ENCODE measurements around the gene MAP2K6. TPM values are rescaled to one million over a fixed set of nuclear protein-coding genes. Genes with fewer than 3 reads are reported as not detected.

MAP2K6 gene
- polyA plus RNA-seq, 1 donor (not counting 4 experiments of a cell fraction or from before 2014, with no cell fraction given) = 0.39 TPM

GRCh38 chr17:69516225-69516624 lies 101.7 kb downstream of the MAP2K6 start:
- H4K20me1 ChIP-seq (ENCODE audit: control insufficient read depth, extremely low read depth, insufficient read depth, low read length) = no peaks in the 10 kb centered on the region
- no peak overlapping the region for H3K4me3 ChIP-seq (ENCODE audit: control insufficient read depth in 2 of 3, extremely low read depth in 1 of 3, insufficient read depth in 2 of 3, low read depth in 1 of 3, low read length in 3 of 3)
- H3K9me3 ChIP-seq (ENCODE audit: control insufficient read depth, low read depth, low read length) = no peaks in the 10 kb centered on the region
- dilution Hi-C loops (cut with MboI; ENCODE audit: extremely low pct_ligation_motif_present, low sequenced_read_pairs) = no loop called here
- no peaks in the 10 kb centered on the region for H3K79me2 ChIP-seq (ENCODE audit: control insufficient read depth, insufficient read depth, low read length)
- H3K9me1 ChIP-seq (ENCODE audit: control insufficient read depth, extremely low read depth, insufficient read depth, low read length) = no peaks in the 10 kb centered on the region
- TF ChIP-seq EZH2 (IDR thresholded peaks at IDR 0.05; ENCODE audit: low read length) (no peak), CTCF (optimal IDR thresholded peaks at IDR 0.05 in 1 of 3, IDR thresholded peaks at IDR 0.05 in 1 of 3, conservative IDR thresholded peaks at IDR 0.05 in 1 of 3; ENCODE audit: extremely low read depth in 1 of 3, insufficient read depth in 2 of 3, low read length in 3 of 3) (no peak)
- no peak overlapping the region for H3K4me2 ChIP-seq (ENCODE audit: control insufficient read depth, extremely low read depth, insufficient read depth, low read depth, low read length)
- no peaks in the 10 kb centered on the region for H3K36me3 ChIP-seq (ENCODE audit: control insufficient read depth in 2 of 2, extremely low read depth in 1 of 2, insufficient read depth in 2 of 2, low read length in 2 of 2)
- DNase-seq (ENCODE audit: low read depth, low spot score) = no peak
- H3K9ac ChIP-seq (ENCODE audit: control insufficient read depth, extremely low read depth, insufficient read depth, low read length) = no peak overlapping the region
- no peak overlapping the region for H3K27ac ChIP-seq (ENCODE audit: control insufficient read depth, insufficient read depth, low read length)
- H3K27me3 ChIP-seq (ENCODE audit: control insufficient read depth, extremely low read depth, insufficient read depth, low read length) = no peaks in the 10 kb centered on the region
- H3K4me1 ChIP-seq (ENCODE audit: control insufficient read depth, extremely low read depth, insufficient read depth, low read length) = no peaks in the 10 kb centered on the region
- no peak for FAIRE-seq
- H2AFZ ChIP-seq (ENCODE audit: control insufficient read depth, low read length) = no peak overlapping the region

- no peaks in the 10 kb centered on the region for H3K36me3 ChIP-seq (ENCODE audit: control insufficient read depth in 2 of 2, extremely low read depth in 1 of 2, insufficient read depth in 2 of 2, low read length in 2 of 2)
- DNase-seq (ENCODE audit: low read depth, low spot score) = no peak
- no peak overlapping the region for H3K27ac ChIP-seq (ENCODE audit: control insufficient read depth, insufficient read depth, low read length)
- H3K4me3 ChIP-seq (ENCODE audit: control insufficient read depth in 2 of 3, extremely low read depth in 1 of 3, insufficient read depth in 2 of 3, low read depth in 1 of 3, low read length in 3 of 3) = no peak overlapping the region
- no peak overlapping the region for H2AFZ ChIP-seq (ENCODE audit: control insufficient read depth, low read length)
- H3K79me2 ChIP-seq (ENCODE audit: control insufficient read depth, insufficient read depth, low read length) = no peaks in the 10 kb centered on the region
- H3K9me3 ChIP-seq (ENCODE audit: control insufficient read depth, low read depth, low read length) = no peaks in the 10 kb centered on the region
- no peak for FAIRE-seq
- dilution Hi-C loops (cut with MboI; ENCODE audit: extremely low pct_ligation_motif_present, low sequenced_read_pairs) = no loop called here
- H3K27me3 ChIP-seq (ENCODE audit: control insufficient read depth, extremely low read depth, insufficient read depth, low read length) = no peaks in the 10 kb centered on the region
- H3K4me1 ChIP-seq (ENCODE audit: control insufficient read depth, extremely low read depth, insufficient read depth, low read length) = no peaks in the 10 kb centered on the region
- H4K20me1 ChIP-seq (ENCODE audit: control insufficient read depth, extremely low read depth, insufficient read depth, low read length) = no peaks in the 10 kb centered on the region
- H3K9me1 ChIP-seq (ENCODE audit: control insufficient read depth, extremely low read depth, insufficient read depth, low read length) = no peaks in the 10 kb centered on the region
- H3K4me2 ChIP-seq (ENCODE audit: control insufficient read depth, extremely low read depth, insufficient read depth, low read depth, low read length) = no peak overlapping the region
- no peak for TF ChIP-seq CTCF (optimal IDR thresholded peaks at IDR 0.05 in 1 of 3, IDR thresholded peaks at IDR 0.05 in 1 of 3, conservative IDR thresholded peaks at IDR 0.05 in 1 of 3; ENCODE audit: extremely low read depth in 1 of 3, insufficient read depth in 2 of 3, low read length in 3 of 3)
- no peak for TF ChIP-seq EZH2 (IDR thresholded peaks at IDR 0.05; ENCODE audit: low read length)
- no peak overlapping the region for H3K9ac ChIP-seq (ENCODE audit: control insufficient read depth, extremely low read depth, insufficient read depth, low read length)
Measured at GRCh38 chr17:69516911-69517310, 102.4 kb downstream of the MAP2K6 start.

Data from keratinocyte (primary cell).